Inflammatory macrophage (primary cell): Measurements from ENCODE around the gene C22orf31.
"Not testable (repeated sequence)": the region's sequence is repeated elsewhere in the genome, so short reads cannot be mapped to it uniquely, and the experiment has no call there.

Experiments used
- DNase-seq, 2 donors: peaks; one replicate each; pipeline ENCODE4 v3.0.0-alpha.2; 2020 to 2022
- total RNA-seq, 18 experiments: gene quantifications; one replicate each; lab custom pipeline; 2026; ENCODE audit warnings: mixed read lengths in 6 of 18, inconsistent platforms in 2 of 18; lab: John Stamatoyannopoulos, UW

C22orf31 gene
- total RNA-seq, result 0 to 0.04 (median 0) reads per million in 18 experiments

GRCh38 chr22:29061773-29062172, at the start of gene C22orf31:
TSS of gene C22orf31 (minus strand) at chr22:29061831. CDS start at chr22:29061792, 39 bp downstream.
- no peak for DNase-seq

- DNase-seq, result no peak
These were observed 49.3 kb upstream of the C22orf31 start for GRCh38 chr22:29110946-29111345.

- DNase-seq, result no peak
These were observed 48.2 kb upstream of the C22orf31 start for GRCh38 chr22:29109822-29110221.

GRCh38 chr22:29108137-29108536, 46.5 kb upstream of the C22orf31 start:
- DNase-seq, result no peak

- DNase-seq, result no peak
These were observed 45.2 kb upstream of the C22orf31 start for GRCh38 chr22:29106839-29107238.

GRCh38 chr22:29105468-29105867, 43.8 kb upstream of the C22orf31 start:
- no peak for DNase-seq

GRCh38 chr22:29103121-29103520, 41.5 kb upstream of the C22orf31 start:
- no peak for DNase-seq

- DNase-seq, result no peak
These were observed 40.7 kb upstream of the C22orf31 start for GRCh38 chr22:29102300-29102699.

GRCh38 chr22:29098296-29098695, 36.7 kb upstream of the C22orf31 start:
- DNase-seq, result no peak

- DNase-seq, result no peak
These were observed 35.4 kb upstream of the C22orf31 start for GRCh38 chr22:29096736-29097669.

GRCh38 chr22:29095459-29095858, 33.8 kb upstream of the C22orf31 start:
- DNase-seq, result no peak

- DNase-seq, result no peak
These were observed 32.1 kb upstream of the C22orf31 start for GRCh38 chr22:29093501-29094300.

- no peak for DNase-seq
These were observed 31.4 kb upstream of the C22orf31 start for GRCh38 chr22:29093030-29093429.

- DNase-seq, result no peak
These were observed 30.6 kb upstream of the C22orf31 start for GRCh38 chr22:29092243-29092642.

- no peak for DNase-seq
These were observed 28.4 kb upstream of the C22orf31 start for GRCh38 chr22:29090039-29090438.

GRCh38 chr22:29089507-29089906, 27.9 kb upstream of the C22orf31 start:
- DNase-seq, result no peak

- DNase-seq, result no peak
These were observed 27.2 kb upstream of the C22orf31 start for GRCh38 chr22:29088809-29089208.

- no peak for DNase-seq
These were observed 25.4 kb upstream of the C22orf31 start for GRCh38 chr22:29087012-29087411.

GRCh38 chr22:29083933-29084591, 22.4 kb upstream of the C22orf31 start:
- DNase-seq, result peak; percentile 49 to 78

GRCh38 chr22:29083576-29083932, 21.9 kb upstream of the C22orf31 start:
- DNase-seq, result not testable (repeated sequence)

- no peak for DNase-seq
These were observed 21.4 kb upstream of the C22orf31 start for GRCh38 chr22:29082826-29083545.

- no peak for DNase-seq
These were observed 20.0 kb upstream of the C22orf31 start for GRCh38 chr22:29081517-29082236.
